ENCODE measurements around the gene CLNK. TPM values are rescaled to one million over a fixed set of nuclear protein-coding genes. Genes with fewer than 3 reads are reported as not detected.

CLNK gene
- total RNA-seq, 1 experiment from 2014 or later = not detected

DNA sequence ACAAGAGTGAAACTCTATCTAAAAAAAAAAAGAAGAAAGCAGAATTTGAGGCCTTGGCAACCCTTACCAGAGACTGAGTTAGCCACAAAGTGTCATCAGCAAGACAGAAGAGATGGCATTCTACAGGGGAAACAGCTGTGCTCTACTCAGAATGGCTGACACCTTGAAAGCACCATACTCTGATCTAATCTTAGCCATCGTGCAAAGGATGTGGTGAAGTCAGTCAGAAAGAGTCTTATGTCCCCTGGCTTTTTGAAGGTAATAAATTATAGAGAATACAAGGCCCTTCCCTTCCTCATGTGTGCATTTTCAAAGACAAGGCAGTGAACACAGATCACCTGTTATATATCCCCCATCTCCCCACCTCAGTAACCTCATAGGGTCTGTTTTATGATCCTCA is 13.2 kb downstream of the CLNK start:
- Histone ChIP-seq H3K9me3 (ENCODE audit: control insufficient read depth, low read depth, low read length) (no peaks in the 10 kb centered on the region), H3K27ac (ENCODE audit: insufficient read length, low read depth, low read length) (no peak overlapping the region), H3K14ac (ENCODE audit: insufficient read depth, low read length) (no peak overlapping the region), H3T11ph (ENCODE audit: low read length) (no peak overlapping the region), H3K79me1 (ENCODE audit: insufficient read depth, low read depth, low read length, poor library complexity, severe bottlenecking) (no peaks in the 10 kb centered on the region), H4K8ac (replicated peaks; ENCODE audit: insufficient read length, low read depth, low read length) (no peak overlapping the region), H3K4me2 (ENCODE audit: insufficient read depth, insufficient read length, low read length) (no peak overlapping the region), H2BK15ac (ENCODE audit: low read depth, low read length) (no peak overlapping the region), H2BK120ac (ENCODE audit: low read depth, low read length, poor library complexity, severe bottlenecking) (no peak overlapping the region), H2BK5ac (ENCODE audit: insufficient read length, low read length) (no peak overlapping the region), H3K79me2 (ENCODE audit: insufficient read depth, low read length) (no peaks in the 10 kb centered on the region), H3K23ac (ENCODE audit: insufficient read length, low read depth, low read length) (no peak overlapping the region), H2AK5ac (ENCODE audit: insufficient read length, low read length) (no peak overlapping the region), H2BK12ac (ENCODE audit: insufficient read length, low read depth, low read length) (no peak overlapping the region), H3K4me1 (ENCODE audit: insufficient read depth, low read length) (no peaks in the 10 kb centered on the region), H4K5ac (ENCODE audit: insufficient read length, low read depth, low read length) (no peak overlapping the region), H2BK20ac (ENCODE audit: low read depth, low read length, poor library complexity, severe bottlenecking) (no peak overlapping the region), H3K56ac (ENCODE audit: insufficient read length, low read depth, low read length) (no peak overlapping the region), H4K20me1 (ENCODE audit: control insufficient read depth, insufficient read depth, insufficient read length) (no peaks in the 10 kb centered on the region), H3K4ac (ENCODE audit: low read depth, low read length) (no peak overlapping the region), H3K18ac (ENCODE audit: insufficient read length, low read depth, low read length) (no peak overlapping the region), H3K27me3 (ENCODE audit: insufficient read depth, low read length) (no peaks in the 10 kb centered on the region), H3K9ac (ENCODE audit: extremely low read depth, insufficient read length, low read length) (no peak overlapping the region), H3K23me2 (ENCODE audit: insufficient read length, low read depth, low read length, poor library complexity, severe bottlenecking) (no peaks in the 10 kb centered on the region), H2AFZ (ENCODE audit: low read length) (no peak overlapping the region), H4K91ac (ENCODE audit: insufficient read length, low read depth, low read length) (no peak overlapping the region)
- no CpG with 5 or more reads among the region's 1 CpG for WGBS (ENCODE audit: extremely low coverage, insufficient read length, low lambda C conversion rate)
- no peak overlapping the region for H3K4me3 Mint-ChIP-seq
- TF ChIP-seq, protein P1, sequence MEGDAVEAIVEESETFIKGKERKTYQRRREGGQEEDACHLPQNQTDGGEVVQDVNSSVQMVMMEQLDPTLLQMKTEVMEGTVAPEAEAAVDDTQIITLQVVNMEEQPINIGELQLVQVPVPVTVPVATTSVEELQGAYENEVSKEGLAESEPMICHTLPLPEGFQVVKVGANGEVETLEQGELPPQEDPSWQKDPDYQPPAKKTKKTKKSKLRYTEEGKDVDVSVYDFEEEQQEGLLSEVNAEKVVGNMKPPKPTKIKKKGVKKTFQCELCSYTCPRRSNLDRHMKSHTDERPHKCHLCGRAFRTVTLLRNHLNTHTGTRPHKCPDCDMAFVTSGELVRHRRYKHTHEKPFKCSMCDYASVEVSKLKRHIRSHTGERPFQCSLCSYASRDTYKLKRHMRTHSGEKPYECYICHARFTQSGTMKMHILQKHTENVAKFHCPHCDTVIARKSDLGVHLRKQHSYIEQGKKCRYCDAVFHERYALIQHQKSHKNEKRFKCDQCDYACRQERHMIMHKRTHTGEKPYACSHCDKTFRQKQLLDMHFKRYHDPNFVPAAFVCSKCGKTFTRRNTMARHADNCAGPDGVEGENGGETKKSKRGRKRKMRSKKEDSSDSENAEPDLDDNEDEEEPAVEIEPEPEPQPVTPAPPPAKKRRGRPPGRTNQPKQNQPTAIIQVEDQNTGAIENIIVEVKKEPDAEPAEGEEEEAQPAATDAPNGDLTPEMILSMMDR (conservative IDR thresholded peaks at IDR 0.05) = no peak
- no peaks in the 10 kb centered on the region for H3K4me1 Mint-ChIP-seq
- DNase-seq = no peak
- no peak overlapping the region for H3K27ac Mint-ChIP-seq
- H3K27me3 Mint-ChIP-seq (ENCODE audit: low read depth) = peaks cover 2% of the 10 kb centered on the region; the same call in 1 of the 2 replicates
- H3K36me3 Mint-ChIP-seq (ENCODE audit: insufficient read depth in 1 of 3, low read depth in 3 of 3) = no peaks in the 10 kb centered on the region
- no peaks in the 10 kb centered on the region for H3K9me3 Mint-ChIP-seq

All from H9 (cell line).